PC-3 (cell line): Measurements from ENCODE around the gene ABHD13. TPM values are rescaled to one million over a fixed set of nuclear protein-coding genes. Genes with fewer than 3 reads are reported as not detected.

Experiments used
- ATAC-seq: fragments of 200-7000 bp; cut with Tn5 transposase; 2 replicates; pipeline ENCODE4 v1.9.1; 2020; ENCODE audit warnings: mild to moderate bottlenecking, moderate library complexity
- BruUV-seq: library from RNA; stranded (reverse); fragments of 400-500 nt; replicated peaks from 2 replicates; lab custom pipeline; 2021; lab: Mats Ljungman, UMichigan
- CTCF ChIA-PET: fragments of 300-600 bp; sonication (Branson Sonifier 250); formaldehyde crosslinking; loops from one replicate; lab custom pipeline; 2022; ENCODE audit warnings: antibody characterized with exemption; lab: Charles Lee
- POLR2A ChIA-PET: fragments of 300-600 bp; sonication (Branson Sonifier 250); formaldehyde crosslinking; loops from one replicate; lab custom pipeline; 2022; ENCODE audit warnings: antibody characterized with exemption; ENCODE audit not compliant: unreplicated experiment; lab: Charles Lee
- DNase-seq: peaks from one replicate; pipeline ENCODE4 v3.0.0-alpha.2; 2015
- H2AFZ ChIP-seq: fragments of 300-600 bp; sonication (generic); 2 replicates; pipeline ENCODE4 v1.6.0; 2016; ENCODE audit warnings: antibody characterized with exemption, low read length
- H3F3A ChIP-seq: fragments of 300-600 bp; sonication (generic); one replicate; pipeline ENCODE4 v1.6.0; 2017; ENCODE audit warnings: antibody characterized with exemption, low read length, control low read depth, mild to moderate bottlenecking; ENCODE audit not compliant: unreplicated experiment
- H3K27ac ChIP-seq: fragments of 300-600 bp; sonication (generic); 2 replicates; pipeline ENCODE4 v1.5.1; 2016; ENCODE audit warnings: mild to moderate bottlenecking, low read length
- H3K27me3 ChIP-seq: fragments of 300-600 bp; sonication (generic); 2 replicates; pipeline ENCODE4 v1.6.1; 2016; ENCODE audit warnings: low read length, mixed read lengths
- H3K36me3 ChIP-seq: fragments of 300-600 bp; sonication (generic); 2 replicates; pipeline ENCODE4 v1.6.1; 2016; ENCODE audit warnings: low read depth, mixed run types, low read length, mixed read lengths
- H3K4me1 ChIP-seq: fragments of 300-600 bp; sonication (generic); 2 replicates; pipeline ENCODE4 v1.5.1; 2016; ENCODE audit warnings: low read length; ENCODE audit not compliant: insufficient read depth
- H3K4me2 ChIP-seq: fragments of 300-600 bp; sonication (generic); 2 replicates; pipeline ENCODE4 v1.6.0; 2016; ENCODE audit warnings: low read length
- H3K4me3 ChIP-seq: fragments of 300-600 bp; sonication (generic); 2 replicates; pipeline ENCODE4 v1.5.1; 2016; ENCODE audit warnings: mild to moderate bottlenecking, low read length, mixed read lengths
- H3K79me2 ChIP-seq: fragments of 300-600 bp; sonication (generic); 2 replicates; pipeline ENCODE4 v1.6.1; 2017; ENCODE audit warnings: low read length, mixed read lengths
- H3K9ac ChIP-seq: fragments of 300-600 bp; sonication (generic); 2 replicates; pipeline ENCODE4 v1.6.0; 2016; ENCODE audit warnings: mild to moderate bottlenecking, low read length
- H3K9me2 ChIP-seq: fragments of 300-600 bp; sonication (generic); replicated peaks from 2 replicates; pipeline ENCODE4 v1.6.1; 2016; ENCODE audit warnings: mixed run types, low read length, mixed read lengths
- H3K9me3 ChIP-seq: fragments of 300-600 bp; sonication (generic); 2 replicates; pipeline ENCODE4 v1.6.1; 2016; ENCODE audit warnings: low read length, mixed read lengths
- H4K20me1 ChIP-seq: fragments of 300-600 bp; sonication (generic); 2 replicates; pipeline ENCODE4 v1.6.1; 2016; ENCODE audit warnings: low read length, mixed read lengths
- CTCF ChIP-seq: fragments of 300-600 bp; sonication (generic); conservative IDR thresholded peaks from 2 replicates; pipeline ENCODE4 v1.5.1; 2017; ENCODE audit warnings: antibody characterized with exemption, low read depth, mild to moderate bottlenecking, low read length
- EZH2 ChIP-seq: fragments of 300-600 bp; sonication (generic); IDR thresholded peaks from one replicate; pipeline ENCODE4 v1.6.1; 2017; ENCODE audit warnings: antibody characterized with exemption, mild to moderate bottlenecking, low read length; ENCODE audit not compliant: unreplicated experiment
- EZH2phosphoT487 ChIP-seq: fragments of 300-600 bp; sonication (generic); IDR thresholded peaks from 2 replicates; pipeline ENCODE4 v1.6.1; 2018; ENCODE audit warnings: mild to moderate bottlenecking, antibody characterized with exemption, low read length, borderline replicate concordance
- intact Hi-C: fragments of 100-400 bp; cut with micrococcal nuclease; formaldehyde crosslinking; loops from 2 replicates; pipeline ENCODE4 v1.9.0; 2023
- total RNA-seq: library from RNA; depleted of rRNA; stranded (reverse); fragments of >200 nt; gene quantifications from 2 replicates; pipeline ENCODE4 v1.2.3, GENCODE V29; 2014

Gene ABHD13
- total RNA-seq, 1 experiment from 2014 or later: 3.9 TPM

GRCh38 chr13:108176685-108177274, 41.4 kb upstream of the ABHD13 start:
- DNase-seq: peak; percentile 67

GRCh38 chr13:108178078-108178477, 40.1 kb upstream of the ABHD13 start:
- no peaks in the 10 kb centered on the region for H3F3A ChIP-seq
- no peaks in the 10 kb centered on the region for H3K4me1 ChIP-seq
- BruUV-seq: no TSS peak
- no peak for ATAC-seq
- H3K9me2 ChIP-seq: no peaks in the 10 kb centered on the region
- no peak overlapping the region for H3K27ac ChIP-seq
- H3K9me3 ChIP-seq: no peaks in the 10 kb centered on the region
- no peaks in the 10 kb centered on the region for H3K79me2 ChIP-seq
- H3K4me3 ChIP-seq: no peak overlapping the region
- ChIA-PET CTCF (no interaction called here), POLR2A (no interaction called here)
- H3K27me3 ChIP-seq: no peaks in the 10 kb centered on the region
- no peaks in the 10 kb centered on the region for H4K20me1 ChIP-seq
- H3K9ac ChIP-seq: no peak overlapping the region
- no peak overlapping the region for H3K4me2 ChIP-seq
- H2AFZ ChIP-seq: no peak overlapping the region
- intact Hi-C loops: no loop called here
- TF ChIP-seq EZH2phosphoT487 (no peak), EZH2 (no peak), CTCF (no peak)
- no peaks in the 10 kb centered on the region for H3K36me3 ChIP-seq
- DNase-seq: no peak

More at GRCh38 chr13:108176685-108177274, 41.4 kb upstream of the ABHD13 start:
- Histone ChIP-seq H3K9me2 (no peaks in the 10 kb centered on the region), H3F3A (no peaks in the 10 kb centered on the region), H2AFZ (no peak overlapping the region), H3K9me3 (no peaks in the 10 kb centered on the region), H3K9ac (no peak overlapping the region), H3K36me3 (no peaks in the 10 kb centered on the region), H3K27ac (no peak overlapping the region), H3K4me1 (no peaks in the 10 kb centered on the region), H3K4me3 (no peak overlapping the region), H3K79me2 (no peaks in the 10 kb centered on the region), H3K4me2 (no peak overlapping the region), H3K27me3 (no peaks in the 10 kb centered on the region), H4K20me1 (no peaks in the 10 kb centered on the region)
- peak; percentile 65 for TF ChIP-seq CTCF
- TF ChIP-seq EZH2: no peak
- TF ChIP-seq EZH2phosphoT487: no peak
- CTCF ChIA-PET: no interaction called here
- no TSS peak for BruUV-seq
- POLR2A ChIA-PET: no interaction called here
- intact Hi-C loops: no loop called here
- no peak for ATAC-seq

GRCh38 chr13:108182652-108183051, 35.5 kb upstream of the ABHD13 start:
- ATAC-seq: no peak
- no peaks in the 10 kb centered on the region for H3K9me3 ChIP-seq
- CTCF ChIA-PET: no interaction called here

More at GRCh38 chr13:108182652-108183051, 35.5 kb upstream of the ABHD13 start:
- intact Hi-C loops: no loop called here
- Histone ChIP-seq H3F3A (no peaks in the 10 kb centered on the region), H3K9ac (no peak overlapping the region), H3K36me3 (no peaks in the 10 kb centered on the region), H3K4me3 (no peak overlapping the region), H2AFZ (no peak overlapping the region), H3K9me2 (no peaks in the 10 kb centered on the region), H3K27ac (no peak overlapping the region), H3K27me3 (peaks cover 30% of the 10 kb centered on the region), H4K20me1 (no peaks in the 10 kb centered on the region), H3K4me2 (no peak overlapping the region), H3K4me1 (no peaks in the 10 kb centered on the region), H3K79me2 (no peaks in the 10 kb centered on the region)
- POLR2A ChIA-PET: no interaction called here
- DNase-seq: no peak
- no TSS peak for BruUV-seq
- TF ChIP-seq EZH2phosphoT487 (no peak), EZH2 (no peak), CTCF (no peak)
